Small intestine (tissue), 7 donors: Measurements from ENCODE around the gene ADAM15. TPM values are rescaled to one million over a fixed set of nuclear protein-coding genes. Genes with fewer than 3 reads are reported as not detected.

ENCODE experiments used
- DNase-seq, 2 donors: peaks; one replicate each; pipeline versions ENCODE4 v3.0.0 to v3.0.0-alpha.2; 2013
- FAIRE-seq: peaks from 2 replicates; lab custom pipeline; 2012; peaks lifted over from hg19 to GRCh38; lab: Jason Lieb, UNC
- H3K27ac ChIP-seq, 3 donors: one replicate each; pipeline ENCODE4 v1.5.1; 2013; ENCODE audit warnings: low read length in 2 of 3, mild to moderate bottlenecking in 2 of 3, control low read depth in 1 of 3, inconsistent platforms in 1 of 3, low read depth in 1 of 3, moderate library complexity in 1 of 3
- H3K27me3 ChIP-seq, 3 donors: one replicate each; pipeline ENCODE4 v1.6.1; 2013; ENCODE audit warnings: low read length in 3 of 3, inconsistent platforms in 1 of 3; ENCODE audit not compliant: control insufficient read depth in 3 of 3, insufficient read depth in 3 of 3
- H3K36me3 ChIP-seq, 3 donors: one replicate each; pipeline ENCODE4 v1.6.1; 2013; ENCODE audit warnings: low read length in 3 of 3, inconsistent platforms in 1 of 3, low read depth in 1 of 3, mild to moderate bottlenecking in 1 of 3, moderate library complexity in 1 of 3; ENCODE audit not compliant: control insufficient read depth in 3 of 3, insufficient read depth in 2 of 3
- H3K4me1 ChIP-seq, 3 donors: one replicate each; pipeline ENCODE4 v1.6.1; 2013; ENCODE audit warnings: low read length in 2 of 3, inconsistent platforms in 1 of 3, low read depth in 1 of 3, mild to moderate bottlenecking in 1 of 3, moderate library complexity in 1 of 3; ENCODE audit not compliant: control insufficient read depth in 3 of 3, insufficient read depth in 2 of 3
- H3K4me3 ChIP-seq, 3 donors: one replicate each; pipeline ENCODE4 v1.5.1; 2013; ENCODE audit warnings: low read length in 3 of 3, control low read depth in 1 of 3, inconsistent platforms in 1 of 3, low read depth in 1 of 3, mild to moderate bottlenecking in 1 of 3, moderate library complexity in 1 of 3
- H3K9me3 ChIP-seq, 2 donors: one replicate each; pipeline ENCODE4 v1.6.1; 2013; ENCODE audit warnings: low read depth in 1 of 2, low read length in 1 of 2; ENCODE audit not compliant: control insufficient read depth in 2 of 2, insufficient read depth in 1 of 2
- WGBS, 3 donors: extraction: QIAGEN DNeasy Blood & Tissue Kit; methylation state at CpG; one replicate each; pipeline ENCODE4 v1.1.7; 2013; 5-methylcytosine and 5-hydroxymethylcytosine counted together
- polyA plus RNA-seq, 4 donors: library from polyadenylated mRNA; stranded (reverse) in 3 of 4; unstranded in 1 of 4; fragments of 200-250 nt in 3 of 4; fragments of 120-200 nt in 1 of 4; gene quantifications; one replicate each; pipeline versions ENCODE4 v1.2.1 to v1.2.3, GENCODE V29; 2013
- donor health status: healthy with polysubstance abuse.
- donor health status: control.
- donor health status: control.
- donor health status: Bipolar disorder and iron deficiency.
- donor health status: healthy.

Gene ADAM15
- polyA plus RNA-seq, 4 donors: 24.9 to 206 (median 147) TPM

DNA sequence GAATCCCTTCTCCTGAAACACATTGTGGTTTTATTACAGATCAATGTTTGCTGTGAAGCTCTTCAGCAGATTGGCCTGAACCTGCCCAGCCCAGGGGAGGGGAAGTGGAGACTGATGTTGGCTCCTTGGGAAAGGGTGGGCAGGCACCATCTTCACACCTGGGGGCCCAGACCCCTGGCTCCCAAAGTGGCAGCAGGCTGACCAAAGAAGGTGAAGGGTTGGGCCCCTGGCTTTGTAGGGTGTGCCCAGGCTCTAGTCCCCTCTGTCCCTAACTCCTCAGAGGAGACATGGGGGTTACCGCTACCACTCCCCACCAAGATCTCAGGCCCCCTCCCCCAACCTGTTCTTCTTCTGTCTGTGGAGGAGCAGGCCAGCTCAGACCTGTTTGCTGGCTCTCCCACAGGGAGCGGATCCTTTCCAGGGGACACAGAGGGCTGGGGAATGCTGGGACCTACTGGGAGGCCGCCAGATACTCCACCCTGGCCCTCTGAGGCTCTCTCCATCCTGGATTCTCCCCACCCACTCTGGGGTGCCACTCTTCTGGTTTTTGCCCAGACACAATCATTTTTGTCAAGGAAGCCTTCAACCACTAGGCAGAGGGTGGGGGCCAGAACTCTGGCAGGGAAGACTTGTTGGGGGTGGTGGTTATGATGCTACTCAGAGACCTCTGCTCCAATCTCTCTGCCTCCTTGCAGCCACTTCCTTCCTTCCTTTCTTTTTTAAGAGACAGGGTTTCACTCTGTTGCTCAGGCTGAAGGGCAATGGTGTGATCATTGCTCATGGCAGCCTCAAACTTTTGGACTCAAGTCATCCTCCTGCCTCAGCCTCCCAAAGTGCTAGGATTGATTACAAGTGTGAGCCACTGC, 22.5 kb downstream of the ADAM15 start:
- H3K36me3 ChIP-seq: peaks cover 0 to 13% (median 0%) of the 10 kb centered on the region in 3 donors
- WGBS, 3 donors: 90% methylated on average over 3 of the region's 3 CpGs
- H3K27ac ChIP-seq: no peak overlapping the region
- DNase-seq (no peak), FAIRE-seq (no peak)
- H3K9me3 ChIP-seq: no peaks in the 10 kb centered on the region
- no peak overlapping the region for H3K4me3 ChIP-seq
- H3K4me1 ChIP-seq: peaks cover 0 to 47% (median 0%) of the 10 kb centered on the region in 3 donors
- peaks cover 0 to 15% (median 0%) of the 10 kb centered on the region in 3 donors for H3K27me3 ChIP-seq

DNA sequence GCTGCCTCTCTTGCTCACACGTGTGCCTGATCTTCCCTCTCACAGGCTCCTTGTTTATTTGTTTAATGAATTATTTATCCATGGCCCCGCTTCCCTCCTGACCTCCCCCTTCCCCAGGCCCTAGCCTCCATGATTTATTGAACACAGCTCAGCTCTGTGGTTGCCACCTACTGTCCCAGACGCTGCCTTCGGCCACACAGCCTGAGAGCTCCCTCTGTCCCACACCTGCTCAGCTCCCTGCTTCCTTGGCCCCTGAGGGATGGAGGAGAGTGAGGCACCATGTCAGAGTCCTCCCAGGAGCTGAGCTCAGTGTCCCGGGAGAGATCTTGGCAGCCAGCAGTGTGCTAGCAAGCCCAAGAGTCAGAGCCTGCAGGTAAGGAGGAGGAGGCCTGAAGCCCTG, 24.4 kb downstream of the ADAM15 start:
- WGBS, 3 donors: 56 to 63% (median 62%) methylated on average over 5 of the region's 5 CpGs

DNA sequence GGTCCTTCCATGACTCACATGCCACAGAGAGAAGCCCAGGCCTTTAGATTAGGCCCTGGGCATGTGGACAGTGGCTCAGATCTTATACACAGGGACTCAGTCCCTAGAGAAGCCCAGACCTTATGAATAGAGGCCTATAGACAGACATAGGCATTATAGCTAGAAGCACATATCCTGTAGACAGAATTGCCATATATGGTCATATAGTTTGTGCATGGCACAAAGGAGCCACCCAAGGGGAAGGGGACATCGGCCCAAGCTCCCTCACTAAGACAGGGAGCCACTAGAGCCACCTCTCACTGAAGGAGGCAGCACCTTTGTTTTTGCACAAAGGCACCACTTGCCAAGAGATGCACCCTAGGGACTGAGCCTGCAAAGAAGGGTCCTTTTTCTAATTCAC, 25.3 kb downstream of the ADAM15 start:
- H3K4me3 ChIP-seq: no peak overlapping the region
- no peak for FAIRE-seq
- H3K4me1 ChIP-seq: peaks cover 5 to 46% (median 5%) of the 10 kb centered on the region in 3 donors
- WGBS, 3 donors: 64 to 85% (median 81%) methylated on average over 1 of the region's 1 CpG
- no peak for DNase-seq
- H3K36me3 ChIP-seq: no peaks in the 10 kb centered on the region
- H3K9me3 ChIP-seq: no peaks in the 10 kb centered on the region
- peaks cover 0 to 40% (median 11%) of the 10 kb centered on the region in 3 donors for H3K27me3 ChIP-seq
- no peak overlapping the region for H3K27ac ChIP-seq

More for the DNA sequence above, 24.4 kb downstream of the ADAM15 start:
- DNase-seq (no peak), FAIRE-seq (no peak)
- Histone ChIP-seq H3K4me3 (no peak overlapping the region), H3K36me3 (no peaks in the 10 kb centered on the region), H3K4me1 (peaks cover 5 to 44% (median 5%) of the 10 kb centered on the region in 3 donors), H3K27ac (no peak overlapping the region), H3K9me3 (no peaks in the 10 kb centered on the region), H3K27me3 (peaks cover 0 to 31% (median 4%) of the 10 kb centered on the region in 3 donors)

DNA sequence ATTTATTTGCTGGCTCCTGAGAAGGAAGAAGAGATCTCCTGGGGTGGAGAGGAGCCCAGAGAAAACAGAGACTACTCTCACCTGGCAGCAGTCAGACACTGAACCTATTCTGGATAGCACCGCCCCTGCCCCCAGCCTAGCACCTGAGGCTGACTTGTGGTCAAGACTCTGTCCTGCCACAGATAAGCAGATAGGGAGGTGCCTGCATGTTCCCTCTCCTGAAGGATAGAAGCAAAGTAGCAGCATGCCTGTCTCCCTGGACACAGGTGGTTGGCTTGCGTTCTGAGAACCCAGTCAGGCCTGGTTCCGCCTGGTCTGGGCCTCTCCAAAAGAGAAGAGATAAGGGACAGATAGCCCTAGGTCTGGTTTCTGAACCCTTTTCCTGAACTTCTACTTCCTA, 26.2 kb downstream of the ADAM15 start:
- DNase-seq: peak in 1 of 2 donors; percentile 25
- no peak overlapping the region for H3K4me3 ChIP-seq
- H3K4me1 ChIP-seq: peaks cover 5 to 48% (median 9%) of the 10 kb centered on the region in 3 donors
- H3K27me3 ChIP-seq: peaks cover 0 to 41% (median 14%) of the 10 kb centered on the region in 3 donors
- no peaks in the 10 kb centered on the region for H3K36me3 ChIP-seq
- no peaks in the 10 kb centered on the region for H3K9me3 ChIP-seq
- FAIRE-seq: no peak
- no peak overlapping the region for H3K27ac ChIP-seq
- WGBS, 3 donors: 65 to 81% (median 75%) methylated on average over 3 of the region's 3 CpGs

DNA sequence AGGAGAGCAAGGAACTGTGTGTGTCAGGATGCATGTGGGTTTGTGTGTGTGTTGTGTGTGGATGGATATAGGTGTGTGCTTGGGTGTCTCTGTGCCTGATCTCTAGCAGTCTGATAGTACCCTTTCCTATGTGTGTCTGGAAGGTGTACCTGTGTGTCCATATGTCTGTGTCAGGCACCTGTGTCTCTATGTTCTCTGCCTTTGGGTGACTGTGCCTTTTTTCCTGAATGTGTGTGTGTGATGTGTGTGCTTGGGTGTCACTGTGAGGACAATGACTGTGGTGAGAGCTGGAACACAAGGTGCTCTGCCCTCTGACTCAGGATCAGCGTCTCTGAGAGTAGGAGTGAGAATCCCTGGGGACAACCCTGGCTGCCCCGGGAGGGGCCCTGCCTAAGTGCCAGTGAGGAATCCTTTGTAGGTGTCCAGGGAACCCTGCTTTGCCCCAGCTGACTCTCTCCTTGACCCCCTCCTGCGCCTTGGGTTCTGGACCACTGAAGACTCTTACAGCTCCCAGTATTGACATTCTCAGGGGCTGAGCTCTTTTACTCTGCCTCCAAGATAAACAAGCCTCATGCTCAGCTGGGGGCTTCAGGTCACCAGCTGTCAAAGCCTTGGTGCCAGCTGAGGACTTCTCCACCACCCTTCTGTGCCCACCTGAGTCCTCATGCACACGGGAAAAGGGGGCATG, 26.8 kb downstream of the ADAM15 start:
- 42 to 66% (median 42%) methylated on average over 4 of the region's 4 CpGs for WGBS, 3 donors
- Histone ChIP-seq H3K27me3 (peaks cover 0 to 46% (median 18%) of the 10 kb centered on the region in 3 donors), H3K4me3 (no peak overlapping the region), H3K27ac (no peak overlapping the region), H3K36me3 (no peaks in the 10 kb centered on the region), H3K4me1 (peaks cover 5 to 54% (median 10%) of the 10 kb centered on the region in 3 donors), H3K9me3 (no peaks in the 10 kb centered on the region)
- DNase-seq: peak; percentile 40 to 49
- no peak for FAIRE-seq

DNA sequence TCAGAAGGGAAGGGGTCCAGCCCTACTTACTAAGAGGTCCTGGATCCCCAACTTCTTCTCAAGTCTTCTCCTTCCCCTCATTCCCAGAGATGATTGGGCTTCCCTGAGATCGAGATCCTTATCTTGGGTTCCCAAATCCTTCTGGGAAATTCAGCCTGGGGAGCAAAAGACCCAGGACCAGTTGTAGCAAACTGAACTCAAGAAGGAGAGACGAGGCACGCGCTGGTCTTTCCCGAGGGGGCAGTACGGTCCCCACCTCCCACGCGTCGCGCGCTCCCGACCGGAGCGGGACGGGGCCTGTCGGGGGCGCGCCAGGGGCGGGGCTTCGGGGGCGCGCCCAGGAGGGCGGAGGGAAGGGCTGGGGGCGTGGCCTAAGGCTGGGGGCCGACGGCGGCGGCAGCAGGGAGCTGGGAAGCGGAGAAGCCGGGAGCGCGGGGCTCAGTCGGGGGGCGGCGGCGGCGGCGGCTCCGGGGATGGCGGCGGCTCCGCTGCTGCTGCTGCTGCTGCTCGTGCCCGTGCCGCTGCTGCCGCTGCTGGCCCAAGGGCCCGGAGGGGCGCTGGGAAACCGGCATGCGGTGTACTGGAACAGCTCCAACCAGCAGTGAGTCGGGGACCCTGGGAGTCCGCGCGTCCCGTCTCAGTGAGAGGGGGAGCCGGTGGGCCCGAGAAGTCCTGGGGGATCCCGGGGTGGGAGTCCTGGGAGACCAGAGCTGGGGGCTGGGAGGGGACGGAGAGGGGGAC, 27.5 kb downstream of the ADAM15 start, which contains the start of gene EFNA3:
EFNA3 (plus strand) TSS at position 369 of the 741 bp plus-strand sequence; CDS start at position 474, 105 bp downstream.
- no peak for FAIRE-seq
- peak; percentile 60 to 85 for DNase-seq
- Histone ChIP-seq H3K36me3 (no peaks in the 10 kb centered on the region), H3K4me1 (peaks cover 5 to 61% (median 11%) of the 10 kb centered on the region in 3 donors), H3K27me3 (peaks cover 0 to 47% (median 24%) of the 10 kb centered on the region in 3 donors), H3K9me3 (no peaks in the 10 kb centered on the region), H3K4me3 (peak within 1 kb of the TSS; percentile 16 to 56 (median 49)), H3K27ac (no peak within 1 kb of the TSS)
- 1 to 2% (median 1%) methylated on average over 23 to 59 of the region's 59 CpGs for WGBS, 3 donors

DNA sequence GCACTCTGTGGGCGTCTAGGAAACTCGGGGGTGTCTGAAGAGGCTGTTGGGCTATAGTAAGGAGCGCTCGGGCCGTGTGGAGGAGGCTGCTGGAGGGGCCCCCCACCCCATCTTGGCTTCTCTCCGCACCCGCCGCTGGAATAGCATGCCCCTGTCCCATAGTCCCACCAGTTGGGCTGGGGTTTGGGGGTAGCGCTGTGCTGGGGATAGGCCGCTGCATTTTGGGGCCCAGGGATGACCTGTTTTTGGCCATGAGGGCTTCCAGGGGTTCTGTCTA, 28.0 kb downstream of the ADAM15 start:
- Histone ChIP-seq H3K4me3 (peak overlapping the region; percentile 16 to 56 (median 49)), H3K27ac (no peak overlapping the region), H3K4me1 (peaks cover 5 to 66% (median 11%) of the 10 kb centered on the region in 3 donors), H3K9me3 (no peaks in the 10 kb centered on the region), H3K36me3 (no peaks in the 10 kb centered on the region), H3K27me3 (peaks cover 0 to 51% (median 24%) of the 10 kb centered on the region in 3 donors)
- DNase-seq (no peak), FAIRE-seq (no peak)
- 2 to 5% (median 2%) methylated on average over 7 to 10 of the region's 10 CpGs for WGBS, 3 donors
